ENCODE results near the gene SUGT1.

GRCh38 chr13:52638666-52639328 is 13.8 kb upstream of the SUGT1 start:
- TF ChIP-seq CTCF (conservative IDR thresholded peaks at IDR 0.05; ENCODE audit: low read length) = no peak
- TF ChIP-seq EZH2phosphoT487 (IDR thresholded peaks at IDR 0.05; ENCODE audit: borderline replicate concordance, low read depth, low read length) = no peak

Data from OCI-LY7 (cell line).